Muscle layer of duodenum (tissue), 2 donors: Measurements from ENCODE around the gene USP7.

ENCODE experiments used
- H3K27ac ChIP-seq: one replicate; pipeline ENCODE4 v1.7.0; 2013; ENCODE audit warnings: mild to moderate bottlenecking, low read length
- H3K27me3 ChIP-seq: one replicate; pipeline ENCODE4 v1.7.0; 2013; ENCODE audit warnings: low read depth, mild to moderate bottlenecking, control low read depth, low read length
- H3K36me3 ChIP-seq, 2 donors: one replicate each; pipeline ENCODE4 v1.7.0; 2013; ENCODE audit warnings: low read length in 2 of 2, control low read depth in 1 of 2, mild to moderate bottlenecking in 1 of 2; ENCODE audit not compliant: insufficient read depth in 2 of 2, control insufficient read depth in 1 of 2
- H3K4me1 ChIP-seq, 2 donors: one replicate each; pipeline ENCODE4 v1.7.0; 2013; ENCODE audit warnings: low read length in 2 of 2, mild to moderate bottlenecking in 2 of 2, control low read depth in 1 of 2, moderate library complexity in 1 of 2; ENCODE audit not compliant: insufficient read depth in 2 of 2, control insufficient read depth in 1 of 2
- H3K4me3 ChIP-seq, 2 donors: one replicate each; pipeline ENCODE4 v1.7.0; 2013; ENCODE audit warnings: low read length in 2 of 2, low read depth in 1 of 2, mild to moderate bottlenecking in 1 of 2
- H3K9me3 ChIP-seq, 2 donors: one replicate each; pipeline ENCODE4 v1.7.0; 2013; ENCODE audit warnings: low read length in 2 of 2, control low read depth in 1 of 2, mild to moderate bottlenecking in 1 of 2; ENCODE audit not compliant: control insufficient read depth in 1 of 2
- donor health status: healthy.

USP7 gene

DNA sequence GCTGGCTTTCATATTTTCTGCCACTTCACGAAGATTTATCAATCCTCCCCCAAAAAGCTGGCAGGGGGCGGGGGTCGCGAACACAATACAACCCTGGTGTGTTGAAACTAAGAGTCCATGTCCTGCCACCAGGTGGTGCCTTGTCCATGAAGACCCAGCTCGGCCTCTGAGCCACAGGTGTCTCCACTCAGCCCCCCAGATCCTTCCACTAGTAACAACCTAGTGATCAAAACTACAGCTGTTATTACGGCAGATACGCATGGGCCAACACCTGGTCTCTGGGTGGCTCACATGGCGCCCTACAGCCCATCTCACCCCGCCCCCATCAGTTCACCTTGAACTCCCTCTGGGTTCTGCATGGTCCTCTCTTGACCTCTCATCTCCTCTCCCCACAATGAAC is 27.7 kb downstream of the USP7 start:
- Histone ChIP-seq H3K4me3 (no peak overlapping the region), H3K27ac (no peak overlapping the region), H3K36me3 (no peaks in the 10 kb centered on the region), H3K9me3 (no peaks in the 10 kb centered on the region), H3K27me3 (no peaks in the 10 kb centered on the region), H3K4me1 (peaks cover 0 to 37% of the 10 kb centered on the region in 2 donors)

DNA sequence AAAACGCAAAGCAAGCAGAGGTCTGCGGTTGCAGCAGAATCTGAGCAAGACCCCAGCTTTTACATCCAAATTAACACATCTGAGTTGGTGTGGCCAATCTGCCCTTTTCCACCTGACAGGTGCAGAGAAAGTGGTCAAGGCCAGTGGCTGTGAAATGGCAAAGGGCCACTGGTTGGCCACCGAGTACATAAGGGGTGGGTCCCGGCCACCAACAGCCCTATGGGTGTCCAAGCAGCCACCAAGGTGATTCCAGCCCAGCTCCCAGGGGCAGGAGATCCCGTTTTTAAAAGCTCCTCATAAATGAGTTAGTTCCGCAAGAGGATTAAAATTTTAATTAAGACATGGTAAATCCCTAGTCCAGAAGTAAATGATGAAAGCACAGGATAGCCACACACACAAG is 29.1 kb downstream of the USP7 start:
- peaks cover 0 to 36% of the 10 kb centered on the region in 2 donors for H3K4me1 ChIP-seq
- H3K36me3 ChIP-seq = peaks cover 2 to 7% of the 10 kb centered on the region in 2 donors
- H3K9me3 ChIP-seq = no peaks in the 10 kb centered on the region
- H3K27me3 ChIP-seq = no peaks in the 10 kb centered on the region
- no peak overlapping the region for H3K27ac ChIP-seq
- no peak overlapping the region for H3K4me3 ChIP-seq

DNA sequence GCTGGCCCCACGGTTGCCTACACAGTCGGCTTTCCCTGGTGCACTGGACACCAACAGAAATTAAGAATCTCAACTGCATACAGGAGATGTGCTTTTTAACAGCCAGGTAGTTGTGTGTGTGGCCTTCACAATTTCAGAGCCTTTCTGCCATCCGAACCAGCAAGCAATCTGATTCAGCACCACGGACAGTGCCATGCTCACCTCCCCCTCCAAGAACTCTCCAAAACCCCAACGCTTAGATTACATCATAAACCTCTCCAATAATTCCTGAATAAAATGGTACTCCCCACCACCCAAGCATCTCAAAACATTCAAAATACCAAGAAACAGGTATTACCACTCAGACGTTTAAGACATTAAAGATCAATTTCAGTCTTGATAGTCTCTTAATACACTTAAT is 31.8 kb downstream of the USP7 start:
- no peaks in the 10 kb centered on the region for H3K27me3 ChIP-seq
- H3K9me3 ChIP-seq = no peaks in the 10 kb centered on the region
- H3K27ac ChIP-seq = no peak overlapping the region
- H3K4me3 ChIP-seq = no peak overlapping the region
- H3K4me1 ChIP-seq = peaks cover 0 to 26% of the 10 kb centered on the region in 2 donors
- H3K36me3 ChIP-seq = peaks cover 13 to 18% of the 10 kb centered on the region in 2 donors

GRCh38 chr16:8929086-8929748 is 34.5 kb downstream of the USP7 start:
- Histone ChIP-seq H3K36me3 (peaks cover 18 to 25% of the 10 kb centered on the region in 2 donors), H3K27ac (no peak overlapping the region), H3K9me3 (no peaks in the 10 kb centered on the region), H3K27me3 (no peaks in the 10 kb centered on the region), H3K4me3 (no peak overlapping the region), H3K4me1 (peaks cover 0 to under 1% of the 10 kb centered on the region in 2 donors)

GRCh38 chr16:8928467-8928957 is 35.2 kb downstream of the USP7 start:
- Histone ChIP-seq H3K27ac (no peak overlapping the region), H3K9me3 (no peaks in the 10 kb centered on the region), H3K4me1 (peaks cover 0 to 4% of the 10 kb centered on the region in 2 donors), H3K4me3 (no peak overlapping the region), H3K27me3 (no peaks in the 10 kb centered on the region), H3K36me3 (peaks cover 18 to 27% of the 10 kb centered on the region in 2 donors)

DNA sequence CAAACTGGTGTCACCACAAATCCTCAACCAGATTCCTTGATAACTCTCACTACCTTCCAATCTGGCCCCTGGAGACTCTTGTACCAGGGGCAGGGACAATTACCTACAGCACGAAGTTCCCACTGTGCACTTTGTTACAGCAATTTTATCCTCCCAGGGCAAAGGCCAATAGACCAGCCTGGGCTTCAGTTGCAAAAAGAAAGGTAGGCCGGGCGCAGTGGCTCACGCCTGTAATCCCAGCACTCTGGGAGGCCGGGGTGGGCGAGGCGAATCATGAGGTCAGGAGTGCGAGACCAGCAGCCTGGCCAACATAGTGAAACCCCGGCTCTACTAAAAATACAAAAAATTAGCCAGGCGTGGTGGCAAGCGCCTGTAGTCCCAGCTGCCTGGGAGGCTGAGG is 36.9 kb downstream of the USP7 start:
- H3K4me1 ChIP-seq = peaks cover 0 to 4% of the 10 kb centered on the region in 2 donors
- H3K27ac ChIP-seq = no peak overlapping the region
- H3K27me3 ChIP-seq = no peaks in the 10 kb centered on the region
- H3K36me3 ChIP-seq = peaks cover 31 to 41% of the 10 kb centered on the region in 2 donors
- H3K4me3 ChIP-seq = no peak overlapping the region
- no peaks in the 10 kb centered on the region for H3K9me3 ChIP-seq

DNA sequence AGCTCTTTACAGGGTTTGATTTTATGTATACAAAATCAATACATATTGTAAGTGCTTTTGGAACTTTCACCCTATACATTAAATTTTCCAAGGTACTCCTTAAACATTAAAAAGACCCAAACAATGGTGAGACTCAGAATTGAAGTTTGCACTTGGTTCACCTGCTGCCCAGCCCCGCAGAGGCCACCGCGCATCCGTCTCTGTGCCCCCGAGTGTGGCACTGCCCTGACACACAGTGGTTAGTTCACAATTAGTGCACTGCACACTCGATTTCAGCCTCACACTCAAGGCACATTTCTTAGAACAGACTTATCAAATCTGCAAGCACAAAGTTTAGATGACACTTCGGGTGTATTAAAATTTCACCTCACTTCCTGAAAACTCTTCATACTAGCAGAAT is 38.3 kb downstream of the USP7 start:
- Histone ChIP-seq H3K4me3 (no peak overlapping the region), H3K4me1 (peaks cover 0 to 4% of the 10 kb centered on the region in 2 donors), H3K27me3 (no peaks in the 10 kb centered on the region), H3K27ac (no peak overlapping the region), H3K9me3 (no peaks in the 10 kb centered on the region), H3K36me3 (peaks cover 45 to 54% of the 10 kb centered on the region in 2 donors)

DNA sequence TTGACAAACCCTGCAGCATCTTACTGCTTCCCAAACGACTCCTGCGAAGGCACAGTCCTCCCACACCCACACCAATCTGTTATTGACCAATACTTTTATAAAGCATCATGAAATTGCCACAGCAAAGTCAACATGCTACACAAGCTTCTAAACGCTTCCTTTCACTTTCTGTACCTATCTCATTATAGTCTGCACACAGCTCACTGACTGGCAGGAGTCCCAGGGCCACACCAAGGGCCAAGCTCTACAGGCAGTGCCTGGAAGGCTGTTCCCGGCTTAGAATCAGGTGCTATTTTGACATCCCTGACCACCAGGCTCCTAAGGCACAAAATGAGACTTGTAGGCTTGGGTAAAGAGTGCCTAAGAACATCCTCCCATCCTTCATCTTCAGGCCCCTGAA is 39.5 kb downstream of the USP7 start:
- H3K36me3 ChIP-seq = peaks cover 51 to 54% of the 10 kb centered on the region in 2 donors
- no peaks in the 10 kb centered on the region for H3K9me3 ChIP-seq
- H3K27me3 ChIP-seq = no peaks in the 10 kb centered on the region
- no peak overlapping the region for H3K27ac ChIP-seq
- H3K4me1 ChIP-seq = peaks cover 0 to 4% of the 10 kb centered on the region in 2 donors
- no peak overlapping the region for H3K4me3 ChIP-seq

- Histone ChIP-seq H3K4me3 (no peak overlapping the region), H3K27me3 (no peaks in the 10 kb centered on the region), H3K9me3 (no peaks in the 10 kb centered on the region), H3K4me1 (peaks cover 0 to 4% of the 10 kb centered on the region in 2 donors), H3K36me3 (peaks cover 51 to 56% of the 10 kb centered on the region in 2 donors), H3K27ac (no peak overlapping the region)
Measured at GRCh38 chr16:8923199-8923598, 40.5 kb downstream of the USP7 start.

- Histone ChIP-seq H3K27ac (no peak overlapping the region), H3K36me3 (peaks cover 52 to 63% of the 10 kb centered on the region in 2 donors), H3K27me3 (no peaks in the 10 kb centered on the region), H3K4me1 (peaks cover 0 to 4% of the 10 kb centered on the region in 2 donors), H3K4me3 (no peak overlapping the region), H3K9me3 (no peaks in the 10 kb centered on the region)
Measured at GRCh38 chr16:8921347-8921984, 42.2 kb downstream of the USP7 start.

- no peak overlapping the region for H3K27ac ChIP-seq
- H3K4me3 ChIP-seq = no peak overlapping the region
- no peaks in the 10 kb centered on the region for H3K9me3 ChIP-seq
- H3K4me1 ChIP-seq = peaks cover 0 to 4% of the 10 kb centered on the region in 2 donors
- peaks cover 57 to 70% of the 10 kb centered on the region in 2 donors for H3K36me3 ChIP-seq
- H3K27me3 ChIP-seq = no peaks in the 10 kb centered on the region
Measured at GRCh38 chr16:8920645-8921346, 42.9 kb downstream of the USP7 start.
